GM23248 (cell line): ENCODE results near the gene RETREG1.

Experiments used
- EZH2 ChIP-seq: fragments of 200-600 bp; sonication (generic); IDR thresholded peaks from 2 replicates; pipeline ENCODE4 v1.6.1; 2018; ENCODE audit warnings: antibody characterized with exemption, mild to moderate bottlenecking; ENCODE audit not compliant: insufficient read depth, poor library complexity, severe bottlenecking
- EZH2phosphoT487 ChIP-seq: fragments of 200-600 bp; sonication (generic); IDR thresholded peaks from 2 replicates; pipeline ENCODE4 v1.6.1; 2018; ENCODE audit warnings: antibody characterized with exemption, moderate library complexity, mild to moderate bottlenecking, low read depth; ENCODE audit not compliant: insufficient read depth

- no peak for TF ChIP-seq EZH2
- TF ChIP-seq EZH2phosphoT487 = no peak
Observed at GRCh38 chr5:16582081-16582480, 34.7 kb downstream of the RETREG1 start.
